IMR-90 (cell line): ENCODE measurements around the gene FSIP1.
A peak's percentile ranks its signal among the peaks of the same experiment; 100 is the strongest.

Experiments used
- BHLHE40 ChIP-seq: fragments of 150-350 bp; IDR thresholded peaks from 2 replicates; pipeline ENCODE4 v1.6.1; 2016; ENCODE audit warnings: mild to moderate bottlenecking, low read depth, low read length
- CEBPB ChIP-seq: IDR thresholded peaks from 2 replicates; pipeline ENCODE4 v1.6.1; 2012; ENCODE audit warnings: low read depth, low read length, improper control_type of control experiment
- CHD1 ChIP-seq: IDR thresholded peaks from 2 replicates; pipeline ENCODE4 v1.6.1; 2012; ENCODE audit warnings: low read depth, low read length, improper control_type of control experiment
- MAFK ChIP-seq: IDR thresholded peaks from 2 replicates; pipeline ENCODE4 v1.6.1; 2012; ENCODE audit warnings: low read depth, low read length, improper control_type of control experiment
- MXI1 ChIP-seq: IDR thresholded peaks from 2 replicates; pipeline ENCODE4 v1.6.1; 2012; ENCODE audit warnings: low read depth, mild to moderate bottlenecking, low read length, moderate library complexity, borderline replicate concordance
- POLR2A ChIP-seq: IDR thresholded peaks from 2 replicates; pipeline ENCODE4 v1.6.1; 2012; ENCODE audit warnings: mild to moderate bottlenecking, low read depth, low read length
- RAD21 ChIP-seq: IDR thresholded peaks from 2 replicates; pipeline ENCODE4 v1.6.1; 2012; ENCODE audit warnings: low read length, improper control_type of control experiment
- RCOR1 ChIP-seq: IDR thresholded peaks from 2 replicates; pipeline ENCODE4 v1.6.1; 2012; ENCODE audit warnings: mild to moderate bottlenecking, low read length, improper control_type of control experiment; ENCODE audit not compliant: insufficient replicate concordance
- RFX5 ChIP-seq: IDR thresholded peaks from 2 replicates; pipeline ENCODE4 v1.8.0; 2012; ENCODE audit warnings: low read depth, mild to moderate bottlenecking, low read length, moderate library complexity
- TF ChIP-seq, protein P1 (sequence below): conservative IDR thresholded peaks from 2 replicates; pipeline ENCODE4 v1.5.1; 2012; ENCODE audit warnings: mild to moderate bottlenecking, low read depth, low read length, improper control_type of control experiment
- TF ChIP-seq, protein P2 (sequence below): fragments of 150-350 bp; IDR thresholded peaks from 2 replicates; pipeline ENCODE4 v1.6.1; 2016; ENCODE audit warnings: low read depth, mild to moderate bottlenecking, low read length, moderate library complexity, borderline replicate concordance
- TF ChIP-seq, protein P3 (sequence below): fragments of 150-350 bp; IDR thresholded peaks from 2 replicates; pipeline ENCODE4 v1.6.1; 2017; ENCODE audit warnings: mild to moderate bottlenecking, antibody characterized with exemption, low read length, low read depth

DNA sequence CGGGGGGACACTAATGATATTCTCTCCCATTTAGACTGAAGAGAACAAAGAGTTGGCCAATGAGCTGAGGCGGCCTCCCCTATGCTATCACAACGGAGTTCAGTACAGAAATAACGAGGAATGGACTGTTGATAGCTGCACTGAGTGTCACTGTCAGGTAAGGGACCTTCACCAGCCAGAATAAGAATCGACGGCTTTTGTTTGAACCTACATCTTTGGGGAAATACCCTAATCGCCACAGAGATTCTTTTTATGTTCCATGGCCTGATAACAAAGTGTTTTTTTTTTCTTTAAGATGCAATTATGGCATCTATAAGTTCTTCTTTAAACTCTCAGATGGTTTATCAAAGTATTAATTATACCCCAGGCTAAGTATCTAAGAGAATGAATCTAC lies 198.4 kb downstream of the FSIP1 start:
- TF ChIP-seq MAFK (no peak), POLR2A (peak; percentile 14; the same call in 1 of the 2 replicates), MXI1 (no peak), RFX5 (no peak), CEBPB (no peak), RCOR1 (no peak), RAD21 (no peak), BHLHE40 (no peak), CHD1 (no peak)
- TF ChIP-seq, protein P1, sequence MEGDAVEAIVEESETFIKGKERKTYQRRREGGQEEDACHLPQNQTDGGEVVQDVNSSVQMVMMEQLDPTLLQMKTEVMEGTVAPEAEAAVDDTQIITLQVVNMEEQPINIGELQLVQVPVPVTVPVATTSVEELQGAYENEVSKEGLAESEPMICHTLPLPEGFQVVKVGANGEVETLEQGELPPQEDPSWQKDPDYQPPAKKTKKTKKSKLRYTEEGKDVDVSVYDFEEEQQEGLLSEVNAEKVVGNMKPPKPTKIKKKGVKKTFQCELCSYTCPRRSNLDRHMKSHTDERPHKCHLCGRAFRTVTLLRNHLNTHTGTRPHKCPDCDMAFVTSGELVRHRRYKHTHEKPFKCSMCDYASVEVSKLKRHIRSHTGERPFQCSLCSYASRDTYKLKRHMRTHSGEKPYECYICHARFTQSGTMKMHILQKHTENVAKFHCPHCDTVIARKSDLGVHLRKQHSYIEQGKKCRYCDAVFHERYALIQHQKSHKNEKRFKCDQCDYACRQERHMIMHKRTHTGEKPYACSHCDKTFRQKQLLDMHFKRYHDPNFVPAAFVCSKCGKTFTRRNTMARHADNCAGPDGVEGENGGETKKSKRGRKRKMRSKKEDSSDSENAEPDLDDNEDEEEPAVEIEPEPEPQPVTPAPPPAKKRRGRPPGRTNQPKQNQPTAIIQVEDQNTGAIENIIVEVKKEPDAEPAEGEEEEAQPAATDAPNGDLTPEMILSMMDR: no peak
- TF ChIP-seq, protein P2, sequence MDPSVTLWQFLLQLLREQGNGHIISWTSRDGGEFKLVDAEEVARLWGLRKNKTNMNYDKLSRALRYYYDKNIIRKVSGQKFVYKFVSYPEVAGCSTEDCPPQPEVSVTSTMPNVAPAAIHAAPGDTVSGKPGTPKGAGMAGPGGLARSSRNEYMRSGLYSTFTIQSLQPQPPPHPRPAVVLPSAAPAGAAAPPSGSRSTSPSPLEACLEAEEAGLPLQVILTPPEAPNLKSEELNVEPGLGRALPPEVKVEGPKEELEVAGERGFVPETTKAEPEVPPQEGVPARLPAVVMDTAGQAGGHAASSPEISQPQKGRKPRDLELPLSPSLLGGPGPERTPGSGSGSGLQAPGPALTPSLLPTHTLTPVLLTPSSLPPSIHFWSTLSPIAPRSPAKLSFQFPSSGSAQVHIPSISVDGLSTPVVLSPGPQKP: no peak
- TF ChIP-seq, protein P3, sequence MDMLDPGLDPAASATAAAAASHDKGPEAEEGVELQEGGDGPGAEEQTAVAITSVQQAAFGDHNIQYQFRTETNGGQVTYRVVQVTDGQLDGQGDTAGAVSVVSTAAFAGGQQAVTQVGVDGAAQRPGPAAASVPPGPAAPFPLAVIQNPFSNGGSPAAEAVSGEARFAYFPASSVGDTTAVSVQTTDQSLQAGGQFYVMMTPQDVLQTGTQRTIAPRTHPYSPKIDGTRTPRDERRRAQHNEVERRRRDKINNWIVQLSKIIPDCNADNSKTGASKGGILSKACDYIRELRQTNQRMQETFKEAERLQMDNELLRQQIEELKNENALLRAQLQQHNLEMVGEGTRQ: no peak
